K562 (cell line): Measurements from ENCODE around the gene TMEM163. TPM values are rescaled to one million over a fixed set of nuclear protein-coding genes. Genes with fewer than 3 reads are reported as not detected.

Experiments used
- ATAC-seq: fragments of 200-7000 bp; cut with Tn5 transposase; 3 replicates; pipeline ENCODE4 v1.9.1; 2020; ENCODE audit warnings: moderate library complexity
- BruUV-seq: library from RNA; stranded (reverse); fragments of 400-500 nt; replicated peaks from 2 replicates; lab custom pipeline; 2021; lab: Mats Ljungman, UMichigan
- CTCF ChIA-PET: fragments of 300-600 bp; formaldehyde crosslinking; extraction: SDS; loops from one replicate; lab custom pipeline; 2021; ENCODE audit warnings: low intra/inter-chr PET ratio; lab: Yijun Ruan, JAX
- POLR2A ChIA-PET: fragments of 300-600, 350-650 bp; sonication (Branson Sonifier 250); formaldehyde crosslinking; extraction: SDS; loops from one replicate; lab custom pipeline; 2021; ENCODE audit warnings: antibody characterized with exemption, inconsistent platforms; lab: Yijun Ruan, JAX
- DNase-seq, 4 experiments: peaks; one replicate each; pipeline versions ENCODE4 v3.0.0 to v3.0.0-alpha.2; 2011 to 2018; ENCODE audit warnings: low spot score in 3 of 4, mixed read lengths in 3 of 4; ENCODE audit errors: extremely low read depth in 1 of 4
- FAIRE-seq: peaks from 2 replicates; lab custom pipeline; 2011; peaks lifted over from hg19 to GRCh38; lab: Jason Lieb, UNC
- H2AFZ ChIP-seq: 2 replicates; pipeline ENCODE4 v1.6.0; 2011; ENCODE audit warnings: low read depth, low read length, control low read depth, inconsistent platforms
- H3K27ac ChIP-seq: fragments of 200-600 bp; 3 replicates; pipeline ENCODE4 v1.8.0; 2011; ENCODE audit warnings: low read depth, mild to moderate bottlenecking, control low read depth, inconsistent platforms, low read length, moderate library complexity, mixed read lengths; ENCODE audit errors: extremely low read depth
- H3K27me3 ChIP-seq, 2 experiments: fragments of 300-600 bp in 1 of 2; 2 replicates in 1 of 2; 3 replicates in 1 of 2; pipeline versions ENCODE4 v1.6.0 to v1.8.0; 2011; ENCODE audit warnings: inconsistent platforms in 2 of 2, low read length in 2 of 2, mild to moderate bottlenecking in 1 of 2, mixed read lengths in 1 of 2, moderate library complexity in 1 of 2; ENCODE audit not compliant: control insufficient read depth in 2 of 2, insufficient read depth in 2 of 2
- H3K36me3 ChIP-seq: fragments of 300-600 bp; 3 replicates; pipeline ENCODE4 v1.8.0; 2011; ENCODE audit warnings: mild to moderate bottlenecking, low read length, inconsistent platforms; ENCODE audit not compliant: control insufficient read depth, insufficient read depth
- H3K4me1 ChIP-seq, 2 experiments: fragments of 200-600 bp in 1 of 2; replicated peaks in 1 of 2; 2 replicates in 1 of 2; 3 replicates in 1 of 2; pipeline versions ENCODE4 v1.5.1 to v1.8.0; 2011; ENCODE audit warnings: inconsistent platforms in 2 of 2, low read length in 2 of 2, mild to moderate bottlenecking in 1 of 2, mixed read lengths in 1 of 2, moderate library complexity in 1 of 2; ENCODE audit not compliant: control insufficient read depth in 2 of 2, insufficient read depth in 2 of 2
- H3K4me2 ChIP-seq: 2 replicates; pipeline ENCODE4 v1.6.1; 2011; ENCODE audit warnings: low read length, control low read depth, inconsistent platforms, mixed read lengths; ENCODE audit not compliant: insufficient read depth
- H3K4me3 ChIP-seq: fragments of 200-600 bp; sonication (generic), shearing (Covaris generic); 2 replicates; pipeline ENCODE4 v1.5.1; 2016; ENCODE audit warnings: control low read depth, inconsistent platforms
- H3K79me2 ChIP-seq: fragments of 200-600 bp; 3 replicates; pipeline ENCODE4 v1.8.0; 2011; ENCODE audit warnings: low read length, inconsistent platforms; ENCODE audit not compliant: control insufficient read depth, insufficient read depth
- H3K9ac ChIP-seq, 2 experiments: 2 replicates each; pipeline versions ENCODE4 v1.6.0 to v1.6.1; 2011; ENCODE audit warnings: low read depth in 2 of 2, low read length in 2 of 2, control low read depth in 1 of 2, inconsistent platforms in 1 of 2, mild to moderate bottlenecking in 1 of 2, mixed read lengths in 1 of 2; ENCODE audit not compliant: insufficient read depth in 1 of 2
- H3K9me1 ChIP-seq: one replicate; pipeline ENCODE4 v1.6.0; 2011; ENCODE audit warnings: inconsistent platforms, mild to moderate bottlenecking, low read length, moderate library complexity; ENCODE audit not compliant: control insufficient read depth, insufficient read depth
- H3K9me3 ChIP-seq: replicated peaks from 2 replicates; pipeline ENCODE4 v1.5.1; 2011; ENCODE audit warnings: low read depth, low read length, inconsistent platforms; ENCODE audit not compliant: control insufficient read depth, insufficient read depth
- H4K20me1 ChIP-seq: replicated peaks from 2 replicates; pipeline ENCODE4 v1.6.1; 2011; ENCODE audit warnings: low read length, inconsistent platforms, mixed read lengths; ENCODE audit not compliant: control insufficient read depth, insufficient read depth
- ATF6 ChIP-seq: sonication (generic); formaldehyde crosslinking; IDR thresholded peaks from 2 replicates; pipeline ENCODE4 v1.4.0; 2020; ENCODE audit warnings: mild to moderate bottlenecking, missing genetic modification reagents
- CREB3L1 ChIP-seq: fragments of 450-650 bp; IDR thresholded peaks from 2 replicates; pipeline ENCODE4 v1.6.1; 2014; ENCODE audit warnings: low read depth, mild to moderate bottlenecking, moderate library complexity, borderline replicate concordance
- FOXP4 ChIP-seq: sonication (generic); formaldehyde crosslinking; IDR thresholded peaks from 2 replicates; pipeline ENCODE4 v1.8.0; 2022; ENCODE audit warnings: mild to moderate bottlenecking, missing genetic modification reagents, borderline replicate concordance
- HSF4 ChIP-seq: fragments of 250-450 bp; sonication (Bioruptor Pico); IDR thresholded peaks from 2 replicates; pipeline ENCODE4 v2.1.2; 2022; ENCODE audit warnings: mild to moderate bottlenecking, moderate library complexity, borderline replicate concordance
- IRF1 ChIP-seq: sonication (generic); formaldehyde crosslinking; IDR thresholded peaks from 2 replicates; pipeline ENCODE4 v1.8.0; 2022; ENCODE audit warnings: missing genetic modification reagents, mild to moderate bottlenecking, borderline replicate concordance
- MAFK ChIP-seq: IDR thresholded peaks from 2 replicates; pipeline ENCODE4 v1.6.1; 2011; ENCODE audit warnings: low read length, improper control_type of control experiment
- MYBL2 ChIP-seq, 2 experiments: fragments of 450-650 bp in 1 of 2; sonication (generic) in 1 of 2; formaldehyde crosslinking in 1 of 2; IDR thresholded peaks; 2 replicates each; pipeline versions ENCODE4 v1.6.1 to v1.8.1; 2017 to 2022; ENCODE audit warnings: borderline replicate concordance in 1 of 2, inconsistent platforms in 1 of 2, low read depth in 1 of 2, mild to moderate bottlenecking in 1 of 2, missing genetic modification reagents in 1 of 2, moderate library complexity in 1 of 2
- PHB2 ChIP-seq: fragments of 450-650 bp; IDR thresholded peaks from 2 replicates; pipeline ENCODE4 v1.6.1; 2017; ENCODE audit warnings: low read depth
- POU5F1 ChIP-seq: fragments of 150-350 bp; IDR thresholded peaks from 2 replicates; pipeline ENCODE4 v1.6.1; 2014; ENCODE audit warnings: borderline replicate concordance, low read length, low read depth, mild to moderate bottlenecking; ENCODE audit not compliant: partially characterized antibody
- RAD21 ChIP-seq, 2 experiments: fragments of 250-450 bp in 1 of 2; fragments of 450-650 bp in 1 of 2; sonication (Bioruptor Pico) in 1 of 2; formaldehyde crosslinking in 1 of 2; IDR thresholded peaks in 1 of 2; conservative IDR thresholded peaks in 1 of 2; 2 replicates each; pipeline versions ENCODE4 v1.4.0 to v1.8.0; 2020 to 2022; ENCODE audit warnings: mild to moderate bottlenecking in 2 of 2, moderate library complexity in 1 of 2
- SMARCA4 ChIP-seq: fragments of 450-650 bp; IDR thresholded peaks from 2 replicates; pipeline ENCODE4 v1.6.1; 2016
- TAF9B ChIP-seq: fragments of 450-650 bp; IDR thresholded peaks from 2 replicates; pipeline ENCODE4 v1.6.1; 2018; ENCODE audit warnings: mild to moderate bottlenecking; ENCODE audit not compliant: partially characterized antibody
- TARDBP ChIP-seq: fragments of 450-650 bp; IDR thresholded peaks from 2 replicates; pipeline ENCODE4 v1.6.1; 2016
- ZC3H8 ChIP-seq: fragments of 450-650 bp; IDR thresholded peaks from 2 replicates; pipeline ENCODE4 v1.6.1; 2017
- ZFP1 ChIP-seq: fragments of 450-650 bp; formaldehyde crosslinking; IDR thresholded peaks from 2 replicates; pipeline ENCODE4 v1.4.0; 2020; ENCODE audit warnings: mild to moderate bottlenecking, mixed read lengths
- ZNF174 ChIP-seq: fragments of 250-450 bp; sonication (Bioruptor Pico); IDR thresholded peaks from 2 replicates; pipeline ENCODE4 v1.4.0; 2020; ENCODE audit warnings: mild to moderate bottlenecking
- ZNF354B ChIP-seq: fragments of 250-450 bp; sonication (Bioruptor Pico); IDR thresholded peaks from 2 replicates; pipeline ENCODE4 v1.4.0; 2020
- WGBS: fragments of 100-300 bp; shearing (Covaris generic); methylation state at CpG from one replicate; pipeline ENCODE4 v1.1.6; 2016; ENCODE audit warnings: low coverage, mixed read lengths; ENCODE audit not compliant: insufficient coverage; ENCODE audit errors: missing lambda C conversion rate; 5-methylcytosine and 5-hydroxymethylcytosine counted together
- in situ Hi-C: fragments of 300-500 bp; cut with MboI; formaldehyde crosslinking; loops from 4 replicates; pipeline ENCODE4 v1.15.0; 2018; ENCODE audit warnings: inconsistent platforms, mixed read lengths
- intact Hi-C: fragments of 100-400 bp; cut with micrococcal nuclease; formaldehyde crosslinking; loops from 2 replicates; pipeline ENCODE4 v1.14.2; 2022
- polyA plus RNA-seq, 8 experiments: library from polyadenylated mRNA; depleted of rRNA in 4 of 8; stranded (reverse) in 5 of 8; unstranded in 3 of 8; fragments of >200 nt; fragmentation: Nextera tagmentation in 2 of 8; fragmentation: Illumina TruSeq in 1 of 8; extraction: Ambion mirVana in 2 of 8; extraction: Trizol in 1 of 8; gene quantifications; 2 replicates each; pipeline versions ENCODE4 v1.2.1 to v1.2.3, GENCODE V29; 2011 to 2014; ENCODE audit warnings: inconsistent platforms in 1 of 8, missing spikeins in 1 of 8
- total RNA-seq, 7 experiments: library from RNA; depleted of rRNA in 6 of 7; stranded (reverse); fragments of >200 nt in 6 of 7; fragmentation: Illumina TruSeq in 2 of 7; extraction: Trizol in 2 of 7; gene quantifications; 2 replicates each; pipeline versions ENCODE4 v1.2.1 to v1.2.3, GENCODE V29; 2011 to 2021; ENCODE audit warnings: low replicate concordance in 1 of 7

The TMEM163 gene
- total and polyA plus RNA-seq, 9 of the 15 experiments (the other 6 are each of a cell fraction or from before 2014, with no cell fraction given), result 0.04 to 0.68 (median 0.16) TPM; not detected in 3

- H3K9me1 ChIP-seq, result no peaks in the 10 kb centered on the region
- no peak overlapping the region for H3K27ac ChIP-seq
- H3K36me3 ChIP-seq, result peaks cover 6% of the 10 kb centered on the region; the same call in 2 of the 3 replicates
- no peak overlapping the region for H3K4me3 ChIP-seq
- DNase-seq (no peak), ATAC-seq (no peak), FAIRE-seq (no peak)
- no peaks in the 10 kb centered on the region for H3K79me2 ChIP-seq
- no TSS peak for BruUV-seq
- H3K4me2 ChIP-seq, result no peak overlapping the region
- no peaks in the 10 kb centered on the region for H3K9me3 ChIP-seq
- 38% methylated on average over 2 of the region's 2 CpGs for WGBS
- TF ChIP-seq ZNF354B (CRISPR knock-in tag) (no peak), TARDBP (no peak), ZFP1 (no peak), TAF9B (no peak), ATF6 (CRISPR knock-in tag) (no peak), POU5F1 (no peak), PHB2 (no peak), RAD21 (CRISPR knock-in tag; conservative IDR thresholded peaks at IDR 0.05 in 1 of 2, IDR thresholded peaks at IDR 0.05 in 1 of 2) (no peak), MYBL2 (IDR thresholded peaks at IDR 0.05; ENCODE audit: low read depth) (no peak), MYBL2 (CRISPR knock-in tag; IDR thresholded peaks at IDR 0.05; ENCODE audit: borderline replicate concordance) (no peak), FOXP4 (CRISPR knock-in tag) (no peak), IRF1 (CRISPR knock-in tag) (no peak), ZNF174 (CRISPR knock-in tag) (no peak), MAFK (no peak), SMARCA4 (no peak), ZC3H8 (no peak), CREB3L1 (no peak), HSF4 (no peak)
- CTCF ChIA-PET, result no interaction called here
- no peaks in the 10 kb centered on the region for H4K20me1 ChIP-seq
- H3K4me1 ChIP-seq, result no peaks in the 10 kb centered on the region
- no peaks in the 10 kb centered on the region for H3K27me3 ChIP-seq
- POLR2A ChIA-PET, result interaction anchor here (0.6 to 0.9 kb wide), 4 partner anchors 13 to 309 kb away, joined by 3 to 4 read pairs (median 3); no protein-coding TSS in a partner anchor
- H2AFZ ChIP-seq, result no peak overlapping the region
- no peak overlapping the region for H3K9ac ChIP-seq
- in situ Hi-C loops (no loop called here), intact Hi-C loops (no loop called here)
These were observed 286.9 kb downstream of the TMEM163 start for GRCh38 chr2:134431838-134432434.
